B cell (primary cell): ENCODE results near the gene GRK3. TPM values are rescaled to one million over a fixed set of nuclear protein-coding genes. Genes with fewer than 3 reads are reported as not detected.

Experiments used
- ATAC-seq: fragments of 200-7000 bp; cut with Tn5 transposase; one replicate; pipeline ENCODE4 v1.10.0; 2021; ENCODE audit warnings: low read depth, mild to moderate bottlenecking, moderate number of reproducible peaks, moderate library complexity
- CTCF ChIA-PET: fragments of 350-600 bp; sonication (Branson Sonifier 250); formaldehyde crosslinking; loops from one replicate; lab custom pipeline; 2021; ENCODE audit warnings: antibody characterized with exemption, inconsistent platforms; lab: Charles Lee
- POLR2A ChIA-PET: fragments of 350-600 bp; sonication (Branson Sonifier 250); formaldehyde crosslinking; loops from one replicate; lab custom pipeline; 2021; ENCODE audit warnings: antibody characterized with exemption; lab: Charles Lee
- DNase-seq: peaks from one replicate; pipeline ENCODE4 v3.0.0; 2013
- H2AFZ ChIP-seq: 2 replicates; pipeline ENCODE4 v1.6.1; 2012; ENCODE audit warnings: mild to moderate bottlenecking, low read depth, low read length; ENCODE audit not compliant: insufficient read depth, poor library complexity, severe bottlenecking
- H3K27ac ChIP-seq, 2 donors: 1 replicate in 1 of 2; 2 replicates in 1 of 2; pipeline ENCODE4 v1.5.1; 2012 to 2013; ENCODE audit warnings: low read length in 2 of 2, mild to moderate bottlenecking in 2 of 2, moderate library complexity in 1 of 2
- H3K27me3 ChIP-seq, 4 experiments: fragments of 200-600 bp in 1 of 4; sonication (generic) in 1 of 4; replicated peaks in 1 of 4; 1 replicate in 2 of 4; 2 replicates in 2 of 4; pipeline versions ENCODE4 v1.6.1 to v1.7.0; 2013 to 2016; ENCODE audit warnings: low read length in 3 of 4, mild to moderate bottlenecking in 2 of 4, mixed read lengths in 1 of 4, moderate library complexity in 1 of 4; ENCODE audit not compliant: insufficient read depth in 4 of 4, control insufficient read depth in 3 of 4; ENCODE audit errors: control extremely low read depth in 1 of 4
- H3K36me3 ChIP-seq, 2 experiments: replicated peaks in 1 of 2; 1 replicate in 1 of 2; 2 replicates in 1 of 2; pipeline versions ENCODE4 v1.6.1 to v1.7.1; 2013; ENCODE audit warnings: low read length in 1 of 2; ENCODE audit not compliant: insufficient read depth in 2 of 2, control insufficient read depth in 1 of 2; ENCODE audit errors: control extremely low read depth in 1 of 2, extremely low read depth in 1 of 2
- H3K4me1 ChIP-seq, 2 donors: fragments of 200-600 bp in 1 of 2; sonication (generic) in 1 of 2; 1 replicate in 1 of 2; 2 replicates in 1 of 2; pipeline versions ENCODE4 v1.5.1 to v1.6.1; 2013 to 2017; ENCODE audit warnings: low read length in 2 of 2; ENCODE audit not compliant: control insufficient read depth in 2 of 2, insufficient read depth in 2 of 2
- H3K4me2 ChIP-seq: replicated peaks from 2 replicates; pipeline ENCODE3; 2012; ENCODE audit warnings: mild to moderate bottlenecking, low read depth, low read length; ENCODE audit not compliant: poor library complexity, severe bottlenecking
- H3K4me3 ChIP-seq, 5 experiments: fragments of 200-600 bp in 1 of 5; sonication (generic) in 1 of 5; 1 replicate in 3 of 5; 2 replicates in 2 of 5; pipeline versions ENCODE4 v1.5.1 to v1.7.0; 2011 to 2016; ENCODE audit warnings: low read length in 4 of 5, mild to moderate bottlenecking in 4 of 5, low read depth in 2 of 5, control low read depth in 1 of 5, moderate library complexity in 1 of 5; ENCODE audit not compliant: insufficient read depth in 1 of 5; ENCODE audit errors: control extremely low read depth in 1 of 5, extremely low read depth in 1 of 5
- H3K79me2 ChIP-seq: fragments of 200-600 bp; sonication (generic); one replicate; pipeline ENCODE4 v1.6.0; 2016; ENCODE audit warnings: low read length; ENCODE audit not compliant: control insufficient read depth, insufficient read depth
- H3K9ac ChIP-seq: fragments of 200-600 bp; sonication (generic); 2 replicates; pipeline ENCODE4 v1.6.1; 2017; ENCODE audit warnings: mild to moderate bottlenecking, low read length, moderate library complexity
- H3K9me3 ChIP-seq, 3 donors: one replicate each; pipeline versions ENCODE4 v1.6.1 to v1.7.1; 2013; ENCODE audit warnings: low read length in 2 of 3; ENCODE audit not compliant: control insufficient read depth in 2 of 3, insufficient read depth in 1 of 3; ENCODE audit errors: control extremely low read depth in 1 of 3
- H4K20me1 ChIP-seq: 2 replicates; pipeline ENCODE4 v1.6.0; 2012; ENCODE audit warnings: mild to moderate bottlenecking, low read length; ENCODE audit not compliant: insufficient read depth, control insufficient read depth, poor library complexity, severe bottlenecking
- H3K27ac Mint-ChIP-seq: one replicate; pipeline ENCODE4 v1.8.0; 2021; ENCODE audit warnings: mixed read lengths
- H3K27me3 Mint-ChIP-seq: one replicate; pipeline ENCODE4 v1.8.0; 2021; ENCODE audit warnings: mixed read lengths
- H3K4me1 Mint-ChIP-seq: one replicate; pipeline ENCODE4 v1.8.0; 2021; ENCODE audit warnings: mixed read lengths
- H3K4me3 Mint-ChIP-seq: one replicate; pipeline ENCODE4 v1.8.0; 2021; ENCODE audit warnings: mixed read lengths
- H3K9me3 Mint-ChIP-seq: one replicate; pipeline ENCODE4 v1.8.0; 2022; ENCODE audit warnings: mixed read lengths; ENCODE audit not compliant: insufficient read depth
- CTCF ChIP-seq: fragments of 200-600 bp; IDR thresholded peaks from one replicate; pipeline ENCODE4 v1.8.0; 2022; ENCODE audit warnings: antibody characterized with exemption, mild to moderate bottlenecking
- EZH2 ChIP-seq: IDR thresholded peaks from 2 replicates; pipeline ENCODE4 v1.6.1; 2012; ENCODE audit warnings: borderline replicate concordance, low read depth, mild to moderate bottlenecking, moderate library complexity, low read length; ENCODE audit not compliant: insufficient read depth, poor library complexity, severe bottlenecking
- WGBS: methylation state at CpG from one replicate; pipeline ENCODE4 v1.1.5; 2013; ENCODE audit warnings: missing lambda C conversion rate; ENCODE audit not compliant: insufficient coverage; 5-methylcytosine and 5-hydroxymethylcytosine counted together
- intact Hi-C: fragments of 100-400 bp; cut with micrococcal nuclease; formaldehyde crosslinking; loops from one replicate; pipeline ENCODE4 v1.10.0; 2022
- polyA plus RNA-seq: library from polyadenylated mRNA; depleted of rRNA; stranded (reverse); fragments of >200 nt; gene quantifications from 2 replicates; pipeline ENCODE4 v1.2.3, GENCODE V29; 2012
- total RNA-seq, 2 donors: library from RNA; stranded (reverse); fragments of 120-200 nt in 1 of 2; gene quantifications; 1 replicate in 1 of 2; 2 replicates in 1 of 2; pipeline versions ENCODE4 v1.2.3 to v1.2.4, GENCODE V29; 2013 to 2022

GRK3 gene
- total and polyA plus RNA-seq, 2 donors (not counting 1 experiment from before 2014, with no cell fraction given), result 17.6 to 61.0 TPM

DNA sequence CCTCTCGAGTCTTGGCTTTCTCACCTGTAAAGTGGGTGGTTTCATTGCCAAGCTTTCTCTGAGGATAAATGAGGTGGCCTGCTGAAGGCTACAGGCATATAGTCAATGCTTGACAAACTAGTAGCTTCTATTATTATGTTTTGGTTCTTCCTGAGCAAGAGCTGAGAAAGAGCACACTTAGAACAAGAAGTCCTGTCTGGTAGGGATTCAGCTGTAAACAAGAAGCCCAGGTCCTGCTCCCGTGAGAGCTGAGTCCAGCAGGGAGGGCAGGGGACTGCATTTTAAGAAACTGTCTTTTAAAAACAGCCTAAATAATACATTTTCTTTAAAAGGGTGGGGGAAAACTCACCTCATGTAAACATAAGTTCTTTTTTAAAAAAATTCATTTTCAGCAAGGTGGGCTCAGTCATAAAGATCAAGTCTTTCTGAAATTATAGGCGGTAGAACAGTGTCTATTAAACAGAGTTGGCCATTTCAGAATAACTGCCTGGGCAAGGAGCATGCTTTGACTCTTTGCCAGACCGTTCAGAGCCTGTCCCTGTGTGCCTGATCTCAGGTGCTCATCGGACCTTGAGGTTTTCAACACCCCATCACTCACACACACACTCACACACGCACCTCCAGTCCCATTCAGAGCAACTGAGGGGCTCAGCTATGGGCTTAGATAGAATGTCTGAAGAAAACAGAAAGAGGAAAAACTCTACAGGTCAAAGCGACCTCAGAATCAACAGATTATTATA lies 148.4 kb downstream of the GRK3 start:
- H3K27me3 Mint-ChIP-seq, result no peaks in the 10 kb centered on the region
- POLR2A ChIA-PET, result no interaction called here
- Histone ChIP-seq H4K20me1 (no peaks in the 10 kb centered on the region), H3K27ac (no peak overlapping the region), H3K9ac (no peak overlapping the region), H3K36me3 (peaks cover 4 to 79% of the 10 kb centered on the region in 2 experiments), H3K4me3 (no peak overlapping the region), H3K9me3 (no peaks in the 10 kb centered on the region), H3K4me1 (no peaks in the 10 kb centered on the region), H3K27me3 (no peaks in the 10 kb centered on the region), H2AFZ (no peak overlapping the region), H3K79me2 (peaks cover 3% of the 10 kb centered on the region), H3K4me2 (no peak overlapping the region)
- no peak for ATAC-seq
- no peak for DNase-seq
- H3K9me3 Mint-ChIP-seq, result no peaks in the 10 kb centered on the region
- TF ChIP-seq CTCF, result no peak
- TF ChIP-seq EZH2, result no peak
- H3K4me1 Mint-ChIP-seq, result no peaks in the 10 kb centered on the region
- intact Hi-C loops, result no loop called here
- CTCF ChIA-PET, result interaction anchor here (1.0 to 2.0 kb wide), 2 partner anchors 10 to 169 kb away, joined by 4 to 6 read pairs; no protein-coding TSS in a partner anchor
- WGBS, result 100% methylated on average over 2 of the region's 7 CpGs
- no peak overlapping the region for H3K4me3 Mint-ChIP-seq
- H3K27ac Mint-ChIP-seq, result no peak overlapping the region

DNA sequence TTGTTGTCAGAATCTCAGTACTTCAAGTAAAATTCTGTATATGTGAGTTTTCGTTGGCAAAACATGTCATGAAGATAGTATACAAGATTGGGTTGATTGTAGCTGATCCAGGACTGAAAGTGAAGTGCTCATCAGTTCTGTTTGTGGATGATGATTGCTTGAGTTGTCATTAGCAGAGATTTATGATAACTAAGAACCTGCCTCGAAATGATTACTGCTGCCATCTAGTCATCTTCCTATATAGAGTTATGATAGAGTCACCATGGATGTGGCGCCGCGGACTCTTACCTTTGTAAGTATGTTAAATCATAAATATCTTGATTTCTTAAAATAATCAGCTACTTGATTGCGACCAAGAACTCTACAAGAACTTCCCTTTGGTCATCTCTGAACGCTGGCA lies 149.6 kb downstream of the GRK3 start:
- Histone ChIP-seq H3K4me3 (no peak overlapping the region), H4K20me1 (no peaks in the 10 kb centered on the region), H3K36me3 (peaks cover 4 to 82% of the 10 kb centered on the region in 2 experiments), H3K4me2 (no peak overlapping the region), H3K27ac (no peak overlapping the region), H3K9me3 (no peaks in the 10 kb centered on the region), H3K9ac (no peak overlapping the region), H3K79me2 (peaks cover 3% of the 10 kb centered on the region), H3K27me3 (no peaks in the 10 kb centered on the region), H3K4me1 (no peaks in the 10 kb centered on the region), H2AFZ (no peak overlapping the region)
- CTCF ChIA-PET, result interaction anchor here (2.5 kb wide), 1 partner anchor 9 kb away, joined by 7 read pairs; no protein-coding TSS in a partner anchor
- ATAC-seq (no peak), DNase-seq (no peak)
- H3K9me3 Mint-ChIP-seq, result no peaks in the 10 kb centered on the region
- WGBS, result 97% methylated on average over 3 of the region's 7 CpGs
- TF ChIP-seq EZH2 (no peak), CTCF (no peak)
- no peak overlapping the region for H3K4me3 Mint-ChIP-seq
- no peaks in the 10 kb centered on the region for H3K4me1 Mint-ChIP-seq
- intact Hi-C loops, result no loop called here
- H3K27ac Mint-ChIP-seq, result no peak overlapping the region
- no peaks in the 10 kb centered on the region for H3K27me3 Mint-ChIP-seq
- POLR2A ChIA-PET, result no interaction called here
